GM18517 (cell line): ENCODE data around the gene EIF2D.
"Not testable (repeated sequence)": the region's sequence is repeated elsewhere in the genome, so short reads cannot be mapped to it uniquely, and the experiment has no call there.

ENCODE experiments used
- ATAC-seq: cut with Tn5 transposase; IDR thresholded peaks from one replicate; pipeline ENCODE4 v1.9.1; 2021; ENCODE audit warnings: mild to moderate bottlenecking, moderate library complexity; ENCODE audit not compliant: unreplicated experiment

EIF2D gene

GRCh38 chr1:206635978-206636345 is 23.7 kb upstream of the EIF2D start:
- no peak for ATAC-seq

DNA sequence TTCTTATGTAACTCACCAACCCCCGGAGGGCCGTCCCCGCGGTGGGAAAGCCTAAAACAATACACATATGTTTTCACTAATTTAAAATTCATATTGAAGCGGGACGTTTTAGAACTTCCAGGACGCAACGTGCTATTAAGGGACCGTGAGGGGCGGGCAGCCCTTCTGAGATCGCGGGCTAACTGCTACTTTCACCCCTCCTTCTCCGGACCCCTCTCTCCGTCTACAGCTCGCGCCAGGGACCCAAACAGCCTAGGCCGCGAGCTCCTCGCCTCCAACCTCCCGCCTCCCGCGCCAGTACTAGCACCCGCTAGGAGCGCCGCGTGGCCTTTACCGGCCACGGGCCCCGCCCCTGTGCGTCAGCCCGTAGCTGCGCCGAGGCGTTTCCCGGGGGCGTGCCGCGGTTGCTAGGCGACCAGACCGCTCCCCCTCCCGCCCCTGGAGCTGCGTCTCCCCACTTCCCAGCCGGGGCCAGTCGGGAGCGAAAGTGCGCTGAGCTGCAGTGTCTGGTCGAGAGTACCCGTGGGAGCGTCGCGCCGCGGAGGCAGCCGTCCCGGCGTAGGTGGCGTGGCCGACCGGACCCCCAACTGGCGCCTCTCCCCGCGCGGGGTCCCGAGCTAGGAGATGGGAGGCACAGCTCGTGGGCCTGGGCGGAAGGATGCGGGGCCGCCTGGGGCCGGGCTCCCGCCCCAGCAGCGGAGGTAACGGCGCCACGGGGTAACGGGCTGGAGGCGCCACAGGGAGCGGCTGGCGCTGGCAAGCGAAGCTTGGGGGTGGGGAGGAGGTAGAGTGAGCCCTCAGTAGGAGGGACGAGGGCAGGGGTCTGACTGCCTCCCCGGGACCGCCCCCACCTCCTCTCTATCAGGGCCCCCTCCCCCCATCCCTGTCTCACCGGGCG is 23.1 kb upstream of the EIF2D start, which contains the start of gene DYRK3:
Gene DYRK3 (plus strand): TSS at position 457 of the 898 bp plus-strand sequence. CDS start 168 bp downstream, at position 625.
- peak; percentile 71 for ATAC-seq

- ATAC-seq: no peak
Measured at GRCh38 chr1:206634365-206635079, 22.3 kb upstream of the EIF2D start.

- no peak for ATAC-seq
Measured at GRCh38 chr1:206633708-206634121, 21.4 kb upstream of the EIF2D start.

DNA sequence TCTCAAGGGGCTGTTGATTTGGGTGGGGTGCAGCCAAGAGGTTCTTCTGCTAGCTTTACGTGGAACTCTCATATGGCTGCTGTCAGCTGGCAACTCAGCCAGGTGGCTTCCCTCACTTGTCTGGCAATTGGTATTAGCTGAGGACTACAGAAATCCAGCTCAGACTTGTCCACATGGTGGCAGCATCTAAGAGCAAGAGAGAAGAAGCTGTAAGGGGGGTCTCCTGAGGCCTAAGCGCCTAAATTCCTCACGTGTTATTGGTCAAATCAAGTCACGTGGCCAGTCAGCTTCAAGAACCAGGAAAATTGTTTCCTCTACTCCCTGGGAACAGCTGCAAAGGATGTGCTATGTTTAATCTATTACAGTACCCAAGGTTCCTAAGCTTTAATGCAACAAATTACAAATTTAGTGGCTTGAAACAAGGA is 18.8 kb upstream of the EIF2D start:
- ATAC-seq: peak; percentile 37

DNA sequence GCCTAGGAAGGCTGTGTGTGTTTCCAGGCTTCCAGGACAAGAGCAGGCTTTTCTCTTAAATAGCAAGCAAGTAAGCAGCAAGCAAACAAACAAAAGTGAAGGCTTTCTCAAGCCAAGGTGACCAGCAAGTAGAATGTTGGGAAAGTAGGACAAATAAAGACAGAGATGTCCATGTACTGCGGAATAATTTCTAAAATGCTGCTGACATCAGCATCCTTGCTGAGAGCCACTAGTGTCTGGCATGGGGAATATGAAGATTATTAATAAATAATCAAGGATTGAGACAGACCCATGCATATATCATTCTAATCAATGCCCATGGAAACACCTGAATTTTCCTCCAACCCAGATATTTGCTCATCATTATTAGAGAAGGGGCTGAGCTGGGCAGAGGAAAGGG is 16.7 kb upstream of the EIF2D start:
- ATAC-seq: no peak

- not testable (repeated sequence) for ATAC-seq
Measured at GRCh38 chr1:206626396-206626795, 14.1 kb upstream of the EIF2D start.

DNA sequence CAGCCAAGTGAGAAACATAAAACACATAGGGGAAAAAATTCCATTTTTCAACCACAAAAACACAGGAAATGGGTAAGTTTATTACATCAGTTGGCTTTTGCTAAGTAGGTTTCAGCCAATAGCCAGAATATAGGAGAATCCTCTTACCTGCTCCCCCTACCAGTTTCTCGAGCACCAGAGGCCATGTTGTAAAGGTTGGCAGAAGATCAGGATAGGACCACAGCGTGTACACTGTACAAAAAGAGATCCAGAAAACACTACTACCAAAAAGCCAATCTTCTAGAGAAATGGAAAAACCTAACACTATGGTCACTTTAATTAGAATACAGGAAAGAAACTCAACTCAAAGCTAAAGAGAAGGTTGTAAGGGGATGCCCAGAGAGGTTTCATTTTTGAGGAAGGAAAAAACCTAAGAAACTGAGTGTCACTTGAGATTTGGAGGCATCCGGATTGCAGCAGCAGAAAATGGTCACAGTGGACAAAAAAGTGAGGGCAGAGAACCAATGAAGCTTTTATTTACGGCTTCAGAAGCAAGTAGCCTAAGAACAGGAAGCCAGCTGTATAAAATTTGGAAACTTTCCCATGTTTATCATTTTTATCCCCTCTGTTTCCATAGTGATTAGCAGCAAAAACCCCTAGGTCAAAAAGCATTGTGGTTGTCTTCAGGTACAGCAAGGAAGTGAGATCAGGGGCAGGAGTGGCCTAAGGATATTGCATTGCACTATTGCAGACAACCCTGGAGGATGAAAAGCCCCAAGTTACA is 2.9 kb downstream of the EIF2D start:
- no peak for ATAC-seq

GRCh38 chr1:206608108-206608698 is 4.1 kb downstream of the EIF2D start:
- ATAC-seq: no peak

GRCh38 chr1:206606867-206607266 is 5.4 kb downstream of the EIF2D start:
- no peak for ATAC-seq

GRCh38 chr1:206604861-206605260 is 7.4 kb downstream of the EIF2D start:
- ATAC-seq: no peak

- ATAC-seq: no peak
Measured at GRCh38 chr1:206600527-206600926, 11.7 kb downstream of the EIF2D start.

DNA sequence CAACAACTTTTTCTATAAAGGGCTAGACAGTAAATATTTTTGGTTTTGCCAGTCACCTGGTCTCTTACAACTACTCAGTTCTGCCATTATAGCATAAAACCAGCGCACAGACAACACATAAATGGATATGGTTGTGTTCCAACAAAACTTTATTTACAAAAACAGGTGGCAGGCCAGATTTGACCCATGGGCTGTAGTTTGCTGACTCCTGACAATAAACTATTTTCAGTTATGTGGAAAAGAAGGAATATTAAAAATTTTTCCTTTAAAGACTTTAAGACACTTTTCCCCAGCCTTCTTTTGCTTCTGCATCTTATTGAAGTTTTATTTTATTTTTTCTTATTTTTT is 16.0 kb downstream of the EIF2D start:
- no peak for ATAC-seq

- ATAC-seq: no peak
Measured at GRCh38 chr1:206595581-206596318, 16.5 kb downstream of the EIF2D start.

DNA sequence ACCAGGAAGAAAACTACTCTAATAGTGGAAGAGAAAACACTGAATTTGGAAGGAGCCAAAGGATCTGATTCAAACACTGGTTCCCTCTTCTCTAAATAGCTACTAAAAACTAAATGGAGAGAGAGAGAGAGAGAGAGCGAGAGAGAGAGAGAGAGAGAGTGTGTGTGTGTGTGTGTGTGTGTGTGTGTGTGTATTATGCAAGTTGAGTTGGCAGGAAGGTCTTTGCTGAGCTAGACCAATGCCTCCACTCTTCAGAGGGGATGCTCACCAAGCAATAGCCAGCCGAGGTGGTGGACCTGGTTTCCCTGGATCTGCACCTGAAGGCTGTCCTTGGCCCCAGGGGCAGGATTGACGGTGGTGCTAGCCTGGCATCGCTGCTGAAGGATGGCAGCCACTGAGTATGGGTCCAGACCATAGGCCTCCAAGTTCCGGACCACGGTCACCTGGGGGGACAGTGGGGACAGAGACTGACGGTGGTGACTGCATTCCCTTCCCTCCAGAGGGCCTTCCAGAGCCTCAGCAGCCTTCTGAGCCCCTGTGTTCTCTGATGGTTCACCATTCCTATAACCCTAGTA is 18.8 kb downstream of the EIF2D start:
- ATAC-seq: no peak

- ATAC-seq: no peak
Measured at GRCh38 chr1:206591696-206592095, 20.6 kb downstream of the EIF2D start.

GRCh38 chr1:206591226-206591625 is 21.0 kb downstream of the EIF2D start:
- no peak for ATAC-seq

DNA sequence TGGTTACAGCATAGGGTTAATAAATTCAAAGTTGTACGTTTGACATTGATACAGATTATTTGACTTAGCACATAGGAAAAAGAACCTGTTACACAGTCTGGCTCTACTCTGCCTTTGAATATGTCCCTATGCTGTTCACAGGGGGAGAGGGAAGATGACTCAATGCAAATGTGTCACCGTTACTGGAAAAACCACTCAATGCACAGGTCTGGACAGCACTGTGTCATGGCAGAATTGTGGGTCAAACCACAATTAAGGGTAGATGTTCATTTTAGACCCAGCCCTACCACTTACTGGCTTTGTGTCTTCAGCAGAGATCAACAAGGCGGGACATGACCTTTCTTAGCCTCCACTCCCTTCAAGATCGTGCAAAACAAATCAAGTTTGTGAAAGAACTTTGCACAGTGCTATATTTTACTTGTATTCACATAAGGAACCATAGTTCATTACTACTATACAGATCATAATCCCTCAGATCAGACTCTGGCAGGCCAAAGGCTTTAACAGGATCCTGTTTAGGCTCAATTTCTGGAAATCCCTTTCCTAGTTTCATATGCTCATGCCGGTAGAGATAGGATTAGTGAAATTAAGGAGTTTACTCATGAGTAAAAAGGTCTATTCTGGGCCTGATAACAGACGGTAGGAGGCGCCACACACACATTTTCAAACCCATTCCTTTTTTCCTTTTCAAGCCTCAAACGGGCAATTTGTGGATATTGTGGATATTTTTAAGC is 22.1 kb downstream of the EIF2D start:
- no peak for ATAC-seq

GRCh38 chr1:206589206-206589605 is 23.1 kb downstream of the EIF2D start:
- no peak for ATAC-seq
